Type B pancreatic cell (in vitro differentiated cells): Measurements from ENCODE around the gene PRDM16. TPM values are rescaled to one million over a fixed set of nuclear protein-coding genes. Genes with fewer than 3 reads are reported as not detected.

ENCODE experiments used
- DNase-seq: peaks from one replicate; pipeline ENCODE4 v3.0.0; 2021; ENCODE audit warnings: mixed read lengths; ENCODE audit not compliant: unreplicated experiment; ENCODE audit errors: extremely low spot score
- H3K27ac Mint-ChIP-seq: 2 replicates; pipeline ENCODE4 v1.8.0; 2021; ENCODE audit warnings: mild to moderate bottlenecking, mixed read lengths
- H3K27me3 Mint-ChIP-seq: 2 replicates; pipeline ENCODE4 v1.8.0; 2021; ENCODE audit warnings: mixed read lengths
- H3K36me3 Mint-ChIP-seq: 2 replicates; pipeline ENCODE4 v1.8.0; 2021; ENCODE audit warnings: mixed read lengths
- H3K4me1 Mint-ChIP-seq: one replicate; pipeline ENCODE4 v1.8.0; 2021; ENCODE audit warnings: mixed read lengths; ENCODE audit not compliant: unreplicated experiment
- H3K4me3 Mint-ChIP-seq: 2 replicates; pipeline ENCODE4 v1.8.0; 2021; ENCODE audit warnings: mild to moderate bottlenecking, mixed read lengths
- H3K9me3 Mint-ChIP-seq: 2 replicates; pipeline ENCODE4 v1.8.0; 2021; ENCODE audit warnings: mixed read lengths
- CTCF ChIP-seq: fragments of 200-600 bp; sonication (generic); conservative IDR thresholded peaks from 2 replicates; pipeline ENCODE4 v1.5.0; 2021; ENCODE audit warnings: antibody characterized with exemption, mild to moderate bottlenecking
- total RNA-seq: library from RNA; stranded (reverse); gene quantifications from 2 replicates; pipeline ENCODE4 v1.2.1, GENCODE V29; 2021; ENCODE audit warnings: low replicate concordance

The PRDM16 gene
- total RNA-seq, 1 donor from 2014 or later, result 23.6 TPM

- no peak overlapping the region for H3K4me3 Mint-ChIP-seq
- H3K4me1 Mint-ChIP-seq, result peaks cover 4% of the 10 kb centered on the region
- peaks cover 4% of the 10 kb centered on the region for H3K36me3 Mint-ChIP-seq
- peaks cover 9% of the 10 kb centered on the region for H3K9me3 Mint-ChIP-seq
- peak; percentile 34 for DNase-seq
- H3K27me3 Mint-ChIP-seq, result peaks cover 68% of the 10 kb centered on the region
- H3K27ac Mint-ChIP-seq, result no peak overlapping the region
- no peak for TF ChIP-seq CTCF
Measured at GRCh38 chr1:3058263-3059030, 10.6 kb upstream of the PRDM16 start.

GRCh38 chr1:3060127-3060526 lies 8.9 kb upstream of the PRDM16 start:
- no peak for TF ChIP-seq CTCF
- H3K4me3 Mint-ChIP-seq, result no peak overlapping the region
- peaks cover 4% of the 10 kb centered on the region for H3K4me1 Mint-ChIP-seq
- H3K27me3 Mint-ChIP-seq, result peaks cover 72% of the 10 kb centered on the region
- no peak overlapping the region for H3K27ac Mint-ChIP-seq
- H3K9me3 Mint-ChIP-seq, result peaks cover 9% of the 10 kb centered on the region
- peaks cover 4% of the 10 kb centered on the region for H3K36me3 Mint-ChIP-seq
- DNase-seq, result peak; percentile 45

GRCh38 chr1:3060601-3061551 lies 8.1 kb upstream of the PRDM16 start:
- Mint-ChIP-seq H3K4me1 (peaks cover 4% of the 10 kb centered on the region), H3K36me3 (peaks cover 4% of the 10 kb centered on the region), H3K27ac (peak overlapping the region; percentile 46), H3K4me3 (peak overlapping the region; percentile 57), H3K9me3 (peaks cover 9% of the 10 kb centered on the region), H3K27me3 (peaks cover 72% of the 10 kb centered on the region)
- no peak for TF ChIP-seq CTCF
- peak; percentile 64 for DNase-seq

GRCh38 chr1:3061566-3061965 lies 7.4 kb upstream of the PRDM16 start:
- no peak overlapping the region for H3K27ac Mint-ChIP-seq
- peaks cover 9% of the 10 kb centered on the region for H3K9me3 Mint-ChIP-seq
- H3K36me3 Mint-ChIP-seq, result peaks cover 4% of the 10 kb centered on the region
- peaks cover 74% of the 10 kb centered on the region for H3K27me3 Mint-ChIP-seq
- peak overlapping the region; percentile 57 for H3K4me3 Mint-ChIP-seq
- DNase-seq, result peak; percentile 64
- H3K4me1 Mint-ChIP-seq, result peaks cover 4% of the 10 kb centered on the region
- TF ChIP-seq CTCF, result no peak

GRCh38 chr1:3061981-3062615 lies 6.9 kb upstream of the PRDM16 start:
- peaks cover 75% of the 10 kb centered on the region for H3K27me3 Mint-ChIP-seq
- H3K4me3 Mint-ChIP-seq, result peak overlapping the region; percentile 34
- no peak overlapping the region for H3K27ac Mint-ChIP-seq
- H3K9me3 Mint-ChIP-seq, result peaks cover 6% of the 10 kb centered on the region
- TF ChIP-seq CTCF, result no peak
- H3K4me1 Mint-ChIP-seq, result peaks cover 4% of the 10 kb centered on the region
- peaks cover 4% of the 10 kb centered on the region for H3K36me3 Mint-ChIP-seq
- DNase-seq, result peak; percentile 72
